NK-92 (cell line): Measurements from ENCODE around the gene PAF1.

Source experiments
- DNase-seq: peaks from one replicate; lab custom pipeline; 2025; ENCODE audit not compliant: unreplicated experiment; lab: John Stamatoyannopoulos, UW

The PAF1 gene

DNA sequence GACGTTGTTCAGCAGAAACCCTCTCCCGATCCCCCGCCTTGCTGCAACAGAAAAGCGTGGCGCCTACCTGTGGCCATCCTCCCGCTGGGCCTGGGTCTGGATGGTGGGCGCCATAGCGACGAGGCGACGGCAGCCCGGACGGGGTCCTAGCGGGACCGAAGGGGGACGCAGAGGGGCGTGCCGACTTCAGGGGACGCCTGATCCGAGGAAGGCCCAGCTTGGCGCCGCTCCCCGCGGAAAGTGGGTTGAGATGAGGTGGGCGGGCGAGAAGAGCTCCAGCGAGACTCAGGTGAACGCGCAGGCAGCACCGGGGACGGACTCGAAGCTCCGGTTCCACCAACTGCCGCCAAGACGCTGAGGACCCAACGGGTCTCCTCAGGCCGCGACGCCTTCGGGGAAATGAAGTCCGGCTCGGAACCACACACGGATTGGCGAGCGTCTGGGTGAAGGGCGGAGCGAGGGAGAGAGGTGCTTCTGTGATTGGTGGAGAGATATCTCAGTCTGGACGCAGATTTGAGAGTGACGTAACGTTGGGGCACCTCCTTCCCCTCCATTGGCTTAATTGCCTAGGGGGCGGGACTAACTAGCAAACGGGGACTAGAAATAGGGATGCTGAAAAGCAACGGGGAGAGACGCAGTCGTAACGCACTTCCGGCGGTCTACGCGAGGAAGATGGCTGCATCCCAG lies at the start of gene PAF1, which contains the start of gene MED29:
TSS of gene PAF1 (minus strand) at position 356 of the 687 bp plus-strand sequence. CDS start at position 114, 242 bp downstream.
TSS of gene MED29 (plus strand) at position 628 of the 687 bp plus-strand sequence. CDS start at position 673, 45 bp downstream.
- peak; percentile 80 for DNase-seq

DNA sequence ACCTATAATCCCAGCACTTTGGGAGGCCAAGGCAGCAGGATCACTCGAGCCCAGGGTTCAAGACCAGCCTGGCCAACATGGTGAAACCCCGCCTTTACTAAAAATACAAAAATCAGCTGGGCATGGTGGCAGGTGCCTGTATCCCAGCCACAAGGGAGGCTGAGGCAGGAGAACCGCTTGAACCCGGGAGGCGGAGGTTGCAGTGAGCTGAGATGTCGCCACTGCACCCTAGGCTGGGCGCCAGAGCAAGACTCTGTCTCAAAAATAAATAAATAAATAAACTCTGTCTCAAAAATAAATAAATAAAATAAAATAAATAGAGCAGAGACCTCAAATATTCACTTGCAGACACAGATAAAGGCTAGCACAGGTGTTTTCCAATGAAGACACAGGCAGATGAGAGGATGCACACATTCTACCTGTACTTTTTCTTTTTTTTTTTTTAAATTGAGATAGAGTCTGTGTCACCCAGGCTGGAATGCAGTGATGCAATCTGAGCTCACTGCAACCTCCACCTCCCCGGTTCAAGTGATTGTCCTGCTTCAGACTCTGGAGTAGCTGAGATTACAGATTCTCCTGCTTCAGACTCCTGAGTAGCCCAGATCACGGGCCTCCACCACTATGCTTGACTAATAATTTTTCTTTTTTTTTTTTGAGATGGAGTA lies 47.5 kb upstream of the PAF1 start:
- no peak for DNase-seq

- DNase-seq: no peak
These were observed 45.4 kb upstream of the PAF1 start for GRCh38 chr19:39436350-39436716.

- peak; percentile 98 for DNase-seq
These were observed 44.8 kb upstream of the PAF1 start, which contains the start of gene RPS16 for GRCh38 chr19:39435499-39436349. Gene RPS16 (minus strand): TSS chr19:39435949. CDS start chr19:39435895, 54 bp downstream.

DNA sequence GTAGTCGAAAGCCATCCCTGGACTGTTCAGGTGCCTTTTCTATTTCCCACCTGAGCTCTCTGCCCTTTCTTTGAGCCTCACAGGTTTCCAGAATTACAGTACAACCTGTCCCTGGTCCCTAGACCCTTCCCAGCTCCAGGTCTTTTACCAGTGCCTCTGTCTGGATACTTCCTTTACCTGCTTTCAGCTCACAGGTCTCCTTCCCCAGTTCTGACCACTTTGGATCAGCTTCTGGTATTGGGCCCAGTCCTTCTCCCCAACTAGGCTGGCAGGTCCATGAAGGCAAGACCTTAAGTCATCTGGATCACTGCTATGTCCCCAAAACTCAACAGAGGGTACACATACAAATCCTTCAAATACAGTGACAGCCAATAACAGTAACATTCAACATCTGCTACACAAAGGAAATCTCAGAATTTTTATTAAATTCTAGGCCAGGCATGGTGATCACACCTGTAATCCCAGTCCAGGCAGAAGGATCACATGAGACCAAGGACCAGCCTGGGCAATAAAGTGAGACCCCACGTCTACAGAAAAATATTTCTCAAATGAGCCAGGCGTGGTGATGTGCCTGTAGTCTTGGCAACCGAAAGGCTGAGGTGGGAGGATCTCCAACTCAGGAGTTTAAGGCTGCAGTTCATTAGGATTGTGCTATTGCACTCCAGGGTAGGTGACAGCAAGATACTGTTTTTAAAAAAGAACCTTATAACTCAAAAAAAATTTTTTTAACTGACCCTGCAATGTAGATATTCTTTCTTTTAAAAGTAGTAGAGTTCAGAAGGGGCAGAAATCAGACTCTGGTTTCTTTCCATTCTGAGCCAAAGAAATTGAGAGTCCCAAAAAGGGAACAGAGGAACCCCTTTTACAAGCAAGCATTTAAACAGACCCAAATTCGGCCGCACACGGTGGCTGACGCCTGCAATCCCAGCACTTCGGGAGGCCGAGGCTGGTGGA lies 43.5 kb upstream of the PAF1 start:
- no peak for DNase-seq

DNA sequence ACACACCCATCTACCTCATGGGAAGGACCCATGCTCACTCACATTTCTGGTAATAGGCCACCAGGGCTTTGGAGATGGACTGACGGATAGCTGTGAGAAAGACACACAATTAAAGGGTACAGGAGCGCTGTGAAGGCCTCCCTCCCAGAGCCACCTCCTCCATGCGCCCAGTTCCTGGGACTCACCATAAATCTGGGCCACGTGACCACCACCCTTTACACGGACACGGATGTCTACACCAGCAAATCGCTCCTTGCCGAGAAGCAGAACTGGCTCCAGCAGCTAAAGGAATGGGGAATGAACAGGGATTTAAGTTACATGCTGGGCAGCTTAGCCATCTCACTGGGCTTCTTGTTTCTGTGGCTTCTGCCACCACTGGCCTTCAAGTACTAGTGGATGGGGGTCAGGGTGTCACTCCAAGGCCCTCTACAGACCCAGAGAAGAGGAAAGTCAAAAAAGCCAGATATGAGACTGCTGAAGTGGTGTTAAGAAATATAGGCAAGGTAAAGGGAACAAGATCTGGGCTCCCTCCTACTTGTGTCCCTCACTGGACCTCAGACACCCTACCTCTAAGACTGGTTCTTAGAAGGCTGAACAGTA lies 42.7 kb upstream of the PAF1 start:
- no peak for DNase-seq

DNA sequence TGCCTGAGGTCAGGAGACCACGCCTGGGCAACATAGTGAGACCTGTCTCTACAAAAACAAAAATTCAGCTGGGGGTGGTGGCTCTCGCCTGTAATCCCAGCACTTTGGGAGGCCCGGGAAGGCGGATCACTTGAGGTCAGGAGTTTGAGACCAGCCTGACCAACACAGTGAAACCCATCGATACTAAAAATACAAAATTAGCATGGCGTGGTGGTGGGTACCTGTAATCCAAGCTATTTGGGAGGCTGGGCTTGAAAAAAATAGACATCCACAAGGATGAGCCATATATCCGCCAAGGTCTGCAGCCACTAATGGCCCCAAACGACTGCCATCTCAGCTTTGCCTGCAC lies 41.7 kb upstream of the PAF1 start:
- no peak for DNase-seq

DNA sequence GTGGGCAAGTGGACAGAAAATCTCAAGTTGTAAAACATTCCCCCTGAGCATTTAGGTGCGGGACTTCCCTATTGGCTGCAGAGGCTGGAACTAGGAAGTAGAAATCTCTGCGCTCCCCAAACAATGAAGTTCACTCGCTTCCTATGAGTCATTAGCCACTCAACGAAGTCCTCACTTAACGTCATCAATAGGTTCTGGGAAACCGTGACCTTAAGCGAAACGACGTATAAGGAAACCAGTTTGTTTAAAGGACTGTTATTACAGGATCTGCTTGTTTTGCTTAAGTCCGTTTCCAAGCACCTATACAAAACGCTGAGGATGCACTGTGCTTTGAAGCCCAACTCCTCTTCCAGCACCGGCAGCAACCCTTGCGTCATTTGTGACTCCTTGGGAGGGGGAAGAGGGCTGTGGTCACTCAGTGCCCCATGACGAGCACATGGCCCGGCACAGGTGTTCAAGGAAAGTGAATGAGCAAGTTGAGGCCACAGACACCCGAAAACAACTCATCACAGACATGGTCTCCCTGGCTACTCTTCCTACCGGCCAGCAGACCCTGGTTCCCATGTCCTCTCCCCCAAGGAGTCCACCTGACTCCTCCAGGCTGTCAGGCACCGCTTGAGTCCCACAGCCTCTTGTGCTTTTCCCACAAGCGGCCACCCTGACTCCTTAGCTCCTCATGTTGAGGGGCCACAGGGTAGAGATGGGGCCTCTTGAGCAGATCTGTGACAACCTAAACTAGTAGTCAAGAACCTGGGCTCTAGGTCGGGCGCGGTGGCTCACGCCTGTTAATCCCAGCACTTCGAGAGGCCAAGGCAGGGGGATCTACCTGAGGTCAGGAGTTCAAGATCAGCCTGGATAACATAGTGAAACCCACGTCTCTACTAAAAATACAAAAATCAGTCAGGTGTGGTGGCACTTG lies 40.0 kb upstream of the PAF1 start:
- DNase-seq: no peak

GRCh38 chr19:39428283-39429112 lies 37.6 kb upstream of the PAF1 start:
- DNase-seq: no peak

DNA sequence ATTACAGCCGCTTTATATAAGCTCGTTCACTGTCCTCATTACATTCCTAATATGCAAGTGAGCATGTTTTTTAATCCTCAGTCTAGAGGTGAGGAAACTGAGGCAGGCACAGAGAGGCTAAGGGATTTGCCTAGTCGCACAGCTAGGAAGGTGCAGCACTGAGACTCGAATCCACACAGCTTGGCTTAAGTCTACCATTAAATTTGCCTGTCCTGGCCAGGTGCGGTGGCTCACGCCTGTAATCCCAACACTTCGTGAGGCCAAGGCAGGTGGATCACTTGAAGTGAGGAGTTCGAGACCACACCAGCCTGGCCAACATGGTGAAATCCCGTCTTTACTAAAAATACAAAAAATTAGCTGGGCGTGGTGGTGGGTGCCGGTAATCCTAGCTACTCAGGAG lies 36.8 kb upstream of the PAF1 start:
- no peak for DNase-seq

DNA sequence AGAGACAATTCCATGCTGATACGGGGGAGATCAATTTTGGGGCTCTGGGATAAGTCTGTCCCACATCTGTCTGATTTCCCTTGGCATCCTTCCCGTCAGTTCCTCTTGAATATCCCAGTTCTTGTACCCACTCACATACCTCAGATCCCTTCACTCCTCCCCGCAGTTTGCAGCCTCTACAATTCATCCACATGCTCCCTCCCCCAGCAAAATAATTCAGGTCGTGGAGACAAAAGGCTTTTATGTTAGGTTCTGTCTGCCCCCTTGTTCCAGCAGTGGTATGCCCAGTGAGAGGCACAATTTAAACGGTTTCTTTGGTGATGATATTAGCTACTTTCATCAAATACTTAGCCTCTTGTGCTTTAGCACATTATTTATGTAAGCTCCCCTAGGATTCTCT lies 35.3 kb upstream of the PAF1 start:
- no peak for DNase-seq

DNA sequence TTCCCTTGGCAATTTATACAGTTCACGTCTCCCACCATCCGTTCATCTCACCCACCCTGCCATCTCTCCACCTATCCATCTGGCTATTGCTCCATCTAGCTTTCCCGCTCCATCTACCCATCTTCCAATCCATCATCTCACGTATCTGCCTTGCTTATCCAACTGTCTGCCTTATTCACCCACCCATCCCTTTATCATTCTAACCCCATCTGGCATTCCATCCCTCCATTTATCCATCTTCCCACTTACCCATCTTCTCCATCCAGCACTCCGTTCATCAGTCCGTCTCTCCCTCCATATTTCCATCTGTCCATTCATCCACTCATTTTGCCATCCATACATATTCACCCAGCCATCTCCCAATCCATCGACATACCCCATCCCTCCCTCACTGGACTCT lies 34.8 kb upstream of the PAF1 start:
- DNase-seq: no peak

- no peak for DNase-seq
These were observed 34.0 kb upstream of the PAF1 start for GRCh38 chr19:39424934-39425333.

- no peak for DNase-seq
These were observed 32.6 kb upstream of the PAF1 start for GRCh38 chr19:39423258-39424086.

DNA sequence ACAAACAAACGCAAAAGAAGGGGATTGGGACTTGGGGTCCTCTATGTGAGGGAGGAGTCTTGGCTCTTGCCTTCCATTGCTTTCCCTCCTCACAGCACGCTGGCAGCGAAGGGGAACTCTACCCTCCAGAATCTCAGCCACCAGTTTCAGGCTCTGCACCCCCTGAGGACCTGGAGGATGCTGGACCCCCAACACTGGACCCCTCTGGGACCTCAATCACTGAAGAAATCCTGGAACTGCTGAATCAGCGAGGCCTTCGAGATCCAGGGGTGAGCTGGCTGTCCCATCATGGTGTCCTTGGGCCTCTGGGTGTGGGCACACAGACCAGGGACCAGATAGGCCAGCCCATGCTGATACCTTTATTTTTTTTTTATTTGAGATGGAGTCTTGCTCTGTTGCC lies 31.1 kb upstream of the PAF1 start:
- DNase-seq: no peak

DNA sequence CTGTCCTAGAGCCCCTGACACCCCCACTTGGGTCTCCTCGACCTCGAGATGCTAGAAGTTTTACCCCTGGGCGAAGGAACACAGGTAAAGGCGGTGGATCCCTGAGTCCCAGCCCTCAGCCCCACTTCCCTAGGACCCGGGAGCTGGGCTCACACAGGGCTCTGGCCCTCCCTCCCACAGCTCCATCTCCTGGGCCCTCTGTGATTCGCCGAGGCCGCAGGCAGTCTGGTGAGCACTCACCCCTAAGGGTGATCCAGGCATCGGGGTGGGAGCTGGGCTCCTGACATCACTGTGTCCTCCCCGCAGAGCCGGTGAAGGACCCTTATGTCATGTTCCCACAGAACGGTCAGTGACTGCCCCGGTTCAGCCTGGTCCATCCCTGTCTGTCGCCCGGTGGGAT lies 29.9 kb upstream of the PAF1 start:
- DNase-seq: no peak

- DNase-seq: no peak
These were observed 28.1 kb upstream of the PAF1 start for GRCh38 chr19:39419003-39419402.
